Nephron progenitor cell (in vitro differentiated cells): ENCODE measurements around the gene NXNL1.

ENCODE experiments used
- DNase-seq: peaks from one replicate; pipeline ENCODE4 v3.0.0; 2021
- H3K27ac Mint-ChIP-seq: 2 replicates; pipeline ENCODE4 v1.8.0; 2021; ENCODE audit warnings: mild to moderate bottlenecking, moderate library complexity, mixed read lengths
- H3K27me3 Mint-ChIP-seq: 2 replicates; pipeline ENCODE4 v1.8.0; 2021; ENCODE audit warnings: mild to moderate bottlenecking, low read depth, mixed read lengths; ENCODE audit not compliant: poor library complexity
- H3K36me3 Mint-ChIP-seq: 2 replicates; pipeline ENCODE4 v1.8.0; 2021; ENCODE audit warnings: low read depth, mixed read lengths
- H3K4me1 Mint-ChIP-seq: 2 replicates; pipeline ENCODE4 v1.8.0; 2021; ENCODE audit warnings: mixed read lengths
- H3K4me3 Mint-ChIP-seq: 2 replicates; pipeline ENCODE4 v1.8.0; 2021; ENCODE audit warnings: mild to moderate bottlenecking, moderate library complexity, mixed read lengths
- H3K9me3 Mint-ChIP-seq: 2 replicates; pipeline ENCODE4 v1.8.0; 2021; ENCODE audit warnings: mild to moderate bottlenecking, moderate library complexity, mixed read lengths
- TF ChIP-seq, protein P1 (sequence below): fragments of 200-600 bp; sonication (generic); IDR thresholded peaks from 2 replicates; pipeline ENCODE4 v1.5.0; 2021; ENCODE audit warnings: antibody characterized with exemption

The NXNL1 gene

DNA sequence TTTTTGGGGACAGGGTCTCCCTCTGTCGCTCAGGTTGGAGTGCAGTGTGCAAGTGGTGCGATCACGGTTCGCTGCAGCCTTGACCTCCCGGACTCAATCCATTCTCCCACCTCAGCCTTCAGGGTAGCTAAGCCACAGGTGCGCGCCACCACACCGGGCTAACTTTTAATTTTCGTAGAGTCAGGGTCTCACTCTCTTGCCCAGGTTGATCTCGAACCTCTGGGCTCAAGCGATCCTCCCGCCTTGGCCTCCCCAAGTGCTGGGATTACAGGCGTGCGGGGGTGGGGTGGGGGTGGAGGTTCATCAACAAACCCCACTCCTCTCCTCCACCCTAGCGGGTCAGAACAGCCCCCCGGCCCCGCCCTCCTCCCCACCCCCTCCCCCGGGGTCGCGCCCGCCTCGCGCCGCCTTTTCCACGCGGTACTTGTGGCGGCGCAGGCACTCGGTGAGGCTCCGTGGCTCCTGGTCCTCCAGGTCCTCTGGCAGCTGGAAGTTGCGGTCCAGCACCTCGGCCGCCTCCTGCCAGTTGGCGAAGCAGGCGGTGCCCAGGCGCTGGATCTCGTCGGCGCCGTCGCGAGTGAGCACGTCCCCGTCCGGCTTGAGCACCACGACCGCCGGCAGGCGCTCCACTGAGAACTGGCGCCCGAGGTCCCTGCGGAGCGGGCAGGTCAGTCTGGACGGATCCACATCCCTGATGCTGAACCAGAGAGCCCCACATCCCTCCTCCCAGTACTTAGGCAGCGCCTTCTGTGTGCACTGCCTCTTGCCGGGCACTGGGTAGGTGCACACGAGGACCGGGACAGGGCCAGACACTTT, 5.2 kb downstream of the NXNL1 start:
- peak; percentile 37 for DNase-seq
- Mint-ChIP-seq H3K36me3 (no peaks in the 10 kb centered on the region), H3K27ac (no peak overlapping the region), H3K4me3 (no peak overlapping the region), H3K4me1 (peaks cover 15% of the 10 kb centered on the region), H3K9me3 (peaks cover 4% of the 10 kb centered on the region), H3K27me3 (peaks cover 98% of the 10 kb centered on the region)
- TF ChIP-seq, protein P1, sequence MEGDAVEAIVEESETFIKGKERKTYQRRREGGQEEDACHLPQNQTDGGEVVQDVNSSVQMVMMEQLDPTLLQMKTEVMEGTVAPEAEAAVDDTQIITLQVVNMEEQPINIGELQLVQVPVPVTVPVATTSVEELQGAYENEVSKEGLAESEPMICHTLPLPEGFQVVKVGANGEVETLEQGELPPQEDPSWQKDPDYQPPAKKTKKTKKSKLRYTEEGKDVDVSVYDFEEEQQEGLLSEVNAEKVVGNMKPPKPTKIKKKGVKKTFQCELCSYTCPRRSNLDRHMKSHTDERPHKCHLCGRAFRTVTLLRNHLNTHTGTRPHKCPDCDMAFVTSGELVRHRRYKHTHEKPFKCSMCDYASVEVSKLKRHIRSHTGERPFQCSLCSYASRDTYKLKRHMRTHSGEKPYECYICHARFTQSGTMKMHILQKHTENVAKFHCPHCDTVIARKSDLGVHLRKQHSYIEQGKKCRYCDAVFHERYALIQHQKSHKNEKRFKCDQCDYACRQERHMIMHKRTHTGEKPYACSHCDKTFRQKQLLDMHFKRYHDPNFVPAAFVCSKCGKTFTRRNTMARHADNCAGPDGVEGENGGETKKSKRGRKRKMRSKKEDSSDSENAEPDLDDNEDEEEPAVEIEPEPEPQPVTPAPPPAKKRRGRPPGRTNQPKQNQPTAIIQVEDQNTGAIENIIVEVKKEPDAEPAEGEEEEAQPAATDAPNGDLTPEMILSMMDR: no peak

DNA sequence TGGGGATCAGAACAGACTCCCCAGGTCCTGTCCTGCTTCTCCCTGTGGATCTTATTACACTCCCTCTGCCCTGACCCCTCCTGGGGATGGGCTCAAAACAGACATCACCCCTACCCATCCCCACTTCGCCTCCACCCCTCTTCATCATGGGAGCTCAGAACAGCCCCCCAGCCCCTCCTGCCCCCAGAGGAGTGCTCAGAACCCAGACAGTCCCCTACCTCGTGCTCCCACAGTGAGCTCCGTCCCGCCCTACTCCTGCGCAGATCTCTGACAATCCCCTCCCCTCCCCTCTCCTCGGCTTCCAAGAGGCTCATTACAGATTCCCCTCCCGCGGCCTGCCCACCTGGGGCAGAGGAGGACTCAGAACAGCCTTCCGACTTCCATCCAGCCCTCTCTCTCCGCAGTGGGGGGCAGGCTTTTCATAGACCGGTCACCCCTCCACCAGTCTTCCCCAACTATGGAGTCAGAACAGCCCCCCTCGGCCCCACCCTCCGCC, 6.1 kb downstream of the NXNL1 start:
- TF ChIP-seq, protein P1: no peak
- Mint-ChIP-seq H3K27ac (no peak overlapping the region), H3K9me3 (peaks cover 9% of the 10 kb centered on the region), H3K27me3 (peaks cover 98% of the 10 kb centered on the region), H3K36me3 (no peaks in the 10 kb centered on the region), H3K4me1 (peaks cover 15% of the 10 kb centered on the region), H3K4me3 (peak overlapping the region; percentile 35)
- DNase-seq: peak; percentile 25

- Mint-ChIP-seq H3K9me3 (peaks cover 9% of the 10 kb centered on the region), H3K4me1 (peaks cover 16% of the 10 kb centered on the region), H3K27ac (no peak overlapping the region), H3K4me3 (no peak overlapping the region), H3K36me3 (no peaks in the 10 kb centered on the region), H3K27me3 (peaks cover 86% of the 10 kb centered on the region)
- TF ChIP-seq, protein P1: no peak
- DNase-seq: no peak
These were observed 8.9 kb downstream of the NXNL1 start for GRCh38 chr19:17451820-17452219.

- H3K27ac Mint-ChIP-seq: no peak overlapping the region
- DNase-seq: no peak
- H3K36me3 Mint-ChIP-seq: no peaks in the 10 kb centered on the region
- peaks cover 9% of the 10 kb centered on the region for H3K9me3 Mint-ChIP-seq
- H3K4me1 Mint-ChIP-seq: peaks cover 16% of the 10 kb centered on the region
- TF ChIP-seq, protein P1: no peak
- peaks cover 72% of the 10 kb centered on the region for H3K27me3 Mint-ChIP-seq
- H3K4me3 Mint-ChIP-seq: peak overlapping the region; percentile 3
These were observed 10.3 kb downstream of the NXNL1 start for GRCh38 chr19:17450264-17451075.

GRCh38 chr19:17448131-17448967, 12.4 kb downstream of the NXNL1 start, which contains the start of gene TMEM221:
Gene TMEM221 (minus strand): TSS chr19:17448668. CDS start chr19:17448462, 206 bp downstream.
- TF ChIP-seq, protein P1: peak; percentile 53
- Mint-ChIP-seq H3K27me3 (peaks cover 51% of the 10 kb centered on the region), H3K4me3 (peak within 1 kb of the TSS; percentile 71), H3K36me3 (no peaks in the 10 kb centered on the region), H3K4me1 (peaks cover 6% of the 10 kb centered on the region), H3K27ac (no peak within 1 kb of the TSS), H3K9me3 (peaks cover 8% of the 10 kb centered on the region)
- peak; percentile 73 for DNase-seq
